ENCODE data around the gene PBLD.

DNA sequence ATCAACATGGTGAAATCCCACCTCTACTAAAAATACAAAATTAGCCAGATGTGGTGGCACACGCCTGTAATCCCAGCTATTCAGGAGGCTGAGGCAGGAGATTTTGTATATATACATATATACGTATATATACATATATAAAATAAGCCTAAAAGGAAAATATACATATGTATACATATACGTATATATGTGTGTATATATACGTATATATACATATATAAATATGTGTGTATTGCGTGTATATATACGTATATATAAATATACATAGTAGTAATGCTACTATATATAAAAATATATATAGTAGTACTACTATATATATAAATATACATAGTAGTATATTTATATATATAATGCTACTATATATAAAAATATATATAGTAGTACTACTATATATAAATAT is 26.5 kb upstream of the PBLD start:
- TF ChIP-seq CTCF (IDR thresholded peaks at IDR 0.05): no peak
- no peak for TF ChIP-seq EP300 (IDR thresholded peaks at IDR 0.05)
- no peak for TF ChIP-seq POLR2AphosphoS5 (IDR thresholded peaks at IDR 0.05)

All from stomach (tissue), 4 donors.